NOMO-1 treated with DMSO at 0.1 percent for 48 hours (cell line): ENCODE results near the gene PPL.
"Not testable (repeated sequence)": the region's sequence is repeated elsewhere in the genome, so short reads cannot be mapped to it uniquely, and the experiment has no call there.

Experiments used
- DNase-seq: peaks from one replicate; lab custom pipeline; 2025; ENCODE audit not compliant: unreplicated experiment; lab: John Stamatoyannopoulos, UW

PPL gene

DNA sequence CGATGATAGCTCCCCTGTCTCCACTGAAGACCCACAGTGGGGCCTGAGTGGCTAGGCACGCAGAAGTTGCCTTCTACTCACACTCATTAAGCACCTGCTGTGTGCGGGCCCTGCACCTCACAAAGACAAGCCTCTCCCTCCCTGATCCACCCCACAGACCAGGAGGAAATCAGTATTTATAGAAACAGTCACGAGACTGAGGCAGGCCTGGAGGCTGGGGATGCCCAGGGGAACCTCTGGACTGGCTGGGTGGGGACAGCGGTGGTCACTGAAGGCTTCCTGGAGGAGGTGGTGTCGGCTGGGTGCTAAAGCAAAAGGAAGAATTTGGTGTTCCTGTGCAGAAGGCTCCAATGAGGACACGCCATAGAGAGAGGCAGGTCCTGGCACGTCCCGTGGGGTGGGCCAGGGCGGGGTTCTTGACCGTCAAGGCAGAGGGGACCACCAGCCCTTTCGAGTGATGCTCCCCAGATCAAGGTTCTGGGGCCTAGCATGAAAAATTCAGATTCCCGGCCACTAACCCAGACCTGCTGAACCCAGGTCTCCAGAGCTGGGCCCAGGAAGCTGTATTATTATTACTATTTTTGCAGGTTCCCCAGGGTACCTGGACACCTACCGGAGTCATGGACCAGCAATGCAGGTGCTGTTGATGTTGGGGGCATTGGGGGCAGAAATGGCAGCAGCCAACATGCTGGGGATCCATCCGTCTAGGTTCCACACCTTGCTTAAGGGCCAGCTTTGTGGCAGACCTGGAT is 23.0 kb downstream of the PPL start:
- DNase-seq, result no peak

DNA sequence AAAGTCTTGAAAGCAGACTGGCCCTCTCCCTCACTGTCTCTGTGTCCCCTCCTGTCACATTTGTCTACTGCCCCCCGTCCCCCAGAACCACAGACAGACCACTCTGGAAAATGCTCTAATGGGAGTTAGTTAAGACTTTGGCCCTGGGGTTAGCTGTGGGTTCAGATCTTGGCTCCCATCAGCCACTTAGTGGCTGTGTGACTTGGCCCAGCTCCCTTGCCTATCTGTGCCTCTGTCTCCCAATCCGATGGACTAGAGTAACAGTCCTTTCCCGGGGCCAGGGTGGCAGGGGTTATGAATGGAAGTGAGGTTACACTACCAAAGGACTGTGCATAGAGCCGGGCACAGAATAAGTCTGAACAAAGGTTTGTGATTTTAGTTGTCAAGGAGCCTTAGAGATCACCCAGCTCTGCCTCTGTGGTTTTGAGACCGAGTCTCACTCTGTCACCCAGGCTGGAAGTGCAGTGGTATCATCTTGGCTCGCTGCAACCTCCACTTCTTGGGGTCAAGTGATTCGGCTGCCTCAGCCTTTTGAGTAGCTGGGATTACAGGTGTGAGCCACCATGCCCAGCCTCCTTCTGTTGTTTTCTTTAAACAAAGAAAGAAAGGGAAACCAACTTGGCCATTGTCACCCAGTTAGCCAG is 23.7 kb downstream of the PPL start:
- DNase-seq, result no peak

DNA sequence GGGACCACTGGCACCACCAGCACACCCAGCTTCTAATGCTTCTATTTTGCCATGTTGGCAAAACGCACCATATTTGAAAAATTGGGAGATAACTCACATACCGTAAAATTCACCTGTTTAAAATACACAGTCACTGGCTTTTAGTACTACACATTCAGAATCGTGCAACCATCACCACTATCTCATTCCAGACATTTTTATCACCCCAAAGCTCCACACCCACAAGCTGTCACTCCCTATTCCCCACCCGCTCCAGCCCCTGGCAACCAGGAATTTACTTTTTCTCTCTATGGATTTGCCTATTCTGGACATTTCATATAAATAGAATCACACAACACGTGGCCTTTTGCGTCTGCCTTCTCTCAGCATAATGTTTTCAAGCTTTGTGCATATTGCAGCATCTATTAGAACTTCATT is 25.0 kb downstream of the PPL start:
- no peak for DNase-seq

DNA sequence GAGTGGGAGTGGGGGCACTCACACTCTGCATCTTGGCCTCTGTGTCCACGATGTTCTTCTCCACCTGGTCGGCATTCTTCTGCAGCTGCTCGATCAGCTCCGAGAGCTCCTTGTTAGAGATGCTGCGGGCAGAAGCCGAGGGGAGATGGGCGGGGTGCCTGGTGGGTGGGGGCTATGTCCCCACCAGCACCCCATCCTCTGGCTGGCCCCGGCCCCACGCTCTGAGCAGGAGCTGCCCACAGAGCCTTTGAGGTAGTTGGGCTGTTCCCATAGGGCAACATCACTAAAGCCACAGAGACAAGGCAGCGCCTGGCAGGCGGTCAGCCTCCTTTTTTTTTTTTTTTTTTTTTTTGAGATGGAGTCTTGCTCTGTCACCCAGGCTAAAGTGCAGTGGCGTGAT is 26.1 kb downstream of the PPL start:
- DNase-seq, result no peak

DNA sequence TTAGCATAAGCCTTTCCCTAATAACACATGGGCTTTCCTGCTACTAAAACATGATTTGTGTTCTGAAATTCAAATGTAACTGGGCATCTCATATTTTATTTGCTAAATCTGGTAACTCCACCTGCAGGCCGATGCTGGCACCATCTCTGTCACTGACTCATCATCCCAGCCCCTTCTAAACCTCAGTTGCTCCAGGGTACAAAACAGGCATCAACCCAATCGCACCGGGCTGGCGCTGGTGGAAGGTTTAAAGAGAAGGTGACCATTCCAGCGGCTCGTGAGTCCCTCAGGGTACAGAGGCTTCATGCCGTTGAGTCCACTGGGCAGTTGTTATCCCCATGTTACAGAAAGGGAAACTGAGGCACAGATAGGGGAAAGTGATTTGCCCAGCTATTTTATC is 27.1 kb downstream of the PPL start:
- DNase-seq, result no peak

DNA sequence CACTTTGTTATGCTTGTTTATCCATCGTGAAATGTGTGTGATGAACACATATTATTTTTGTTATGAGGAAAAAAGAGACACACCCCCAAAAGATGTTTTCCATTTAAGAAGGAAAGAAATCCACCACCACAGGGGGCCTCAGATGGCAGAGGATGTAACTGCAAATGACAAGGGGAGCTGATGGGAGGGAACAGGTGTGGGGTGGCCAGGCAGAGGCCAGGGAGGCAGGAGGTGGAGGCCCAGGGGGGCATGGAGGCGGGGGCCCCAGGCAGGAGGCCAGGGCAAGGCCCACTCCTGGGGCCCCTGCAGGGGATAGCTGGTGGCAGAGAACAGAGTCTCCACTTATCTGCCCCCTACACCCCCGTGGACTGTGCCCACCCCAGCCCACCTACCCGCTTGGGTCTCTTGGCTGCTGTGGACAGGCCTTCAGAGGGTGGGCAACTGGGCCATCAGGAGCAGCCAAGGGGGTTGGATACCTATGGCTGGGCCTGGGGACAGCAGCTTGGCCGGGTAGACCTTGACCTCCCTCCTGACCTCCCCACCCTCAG is 28.0 kb downstream of the PPL start:
- DNase-seq, result no peak

DNA sequence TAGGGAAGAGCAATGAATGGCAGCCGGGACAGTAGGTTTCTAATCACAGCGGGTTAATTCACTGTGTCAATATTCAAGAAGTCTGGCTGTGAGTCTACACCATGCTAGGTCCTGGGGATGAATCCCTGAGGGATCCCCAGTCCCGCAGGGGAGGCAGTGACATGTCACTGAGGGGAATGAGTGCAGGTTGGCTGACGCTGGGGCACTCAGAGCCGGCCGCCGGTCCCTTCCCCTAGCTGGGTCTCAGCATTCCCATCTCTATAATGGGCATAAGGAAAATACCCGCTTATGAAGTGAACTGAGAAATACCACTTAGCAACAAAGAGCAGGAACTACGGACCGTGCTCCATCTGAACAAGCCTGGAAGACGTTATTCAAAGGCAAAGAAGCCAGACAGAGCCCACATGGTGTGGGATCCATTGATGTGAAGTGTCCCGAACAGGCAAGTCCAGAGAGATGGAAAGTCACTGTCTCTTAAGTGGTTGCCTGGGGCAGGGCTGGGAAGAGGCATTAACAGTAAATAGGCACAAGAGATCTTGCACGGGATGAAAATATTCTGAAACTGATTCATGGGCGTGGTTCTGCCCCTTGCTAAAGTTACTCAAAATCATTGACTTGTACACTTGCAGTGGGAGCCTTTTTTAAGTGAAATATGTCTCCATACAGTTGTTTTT is 31.9 kb downstream of the PPL start:
- no peak for DNase-seq

DNA sequence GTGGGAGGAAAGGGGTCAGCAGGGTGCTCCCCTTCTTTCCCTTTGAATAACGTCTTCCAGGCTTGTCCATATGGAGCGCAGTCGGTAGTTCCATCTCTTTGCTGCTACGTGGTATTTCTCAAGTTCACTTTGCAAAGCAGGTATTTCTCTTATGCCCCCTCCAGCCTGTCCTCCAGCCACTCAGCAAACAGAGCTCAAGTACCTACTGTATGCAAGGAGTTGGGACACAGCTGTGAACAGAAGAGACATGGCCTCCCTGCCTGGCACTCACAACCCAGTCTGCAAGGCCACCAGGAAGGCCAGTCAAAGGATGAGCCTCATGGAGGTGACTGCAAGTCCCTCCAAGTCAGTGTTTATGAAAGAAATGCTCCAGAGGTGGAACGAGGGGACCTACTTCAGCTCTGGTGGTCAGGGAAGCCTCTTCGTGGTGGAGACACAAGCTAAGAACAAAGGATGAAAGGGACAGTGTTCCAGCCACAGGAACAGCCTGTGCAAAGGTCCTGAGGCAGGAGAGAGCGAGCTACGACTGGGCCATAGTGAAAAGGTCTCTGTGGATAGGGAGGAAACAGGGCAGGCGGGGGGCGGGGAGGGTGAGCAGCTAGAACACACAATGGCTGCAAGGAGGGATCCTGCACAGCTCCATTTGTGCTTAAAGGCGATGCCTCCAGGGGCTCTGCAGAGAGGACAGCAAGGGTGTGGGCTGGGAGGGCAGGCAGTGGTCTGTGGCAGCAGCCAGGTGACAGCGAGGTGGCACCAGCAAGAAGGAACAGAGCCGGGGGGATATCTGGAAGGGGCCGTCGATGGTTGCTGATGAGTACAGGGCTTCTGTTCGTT is 32.6 kb downstream of the PPL start:
- no peak for DNase-seq

DNA sequence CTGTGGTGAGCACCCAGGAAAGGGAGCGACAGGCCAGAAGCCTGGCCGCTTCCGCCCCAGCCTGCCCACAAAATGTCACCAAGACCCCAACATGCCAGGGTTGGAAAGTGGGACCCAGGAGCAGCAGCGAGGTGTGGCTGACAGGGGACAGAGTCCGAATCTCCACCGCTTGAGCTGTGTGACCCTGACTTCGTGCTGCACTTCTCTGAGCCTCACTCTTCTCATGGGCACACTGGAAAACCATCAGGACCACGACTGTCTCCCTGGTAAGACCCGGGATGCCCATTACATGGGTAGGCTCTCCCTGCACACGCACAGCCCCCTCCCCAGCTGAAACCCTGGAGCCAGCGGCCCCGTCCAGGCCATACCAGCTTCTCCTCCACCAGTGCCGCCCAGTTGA is 34.9 kb downstream of the PPL start:
- no peak for DNase-seq

DNA sequence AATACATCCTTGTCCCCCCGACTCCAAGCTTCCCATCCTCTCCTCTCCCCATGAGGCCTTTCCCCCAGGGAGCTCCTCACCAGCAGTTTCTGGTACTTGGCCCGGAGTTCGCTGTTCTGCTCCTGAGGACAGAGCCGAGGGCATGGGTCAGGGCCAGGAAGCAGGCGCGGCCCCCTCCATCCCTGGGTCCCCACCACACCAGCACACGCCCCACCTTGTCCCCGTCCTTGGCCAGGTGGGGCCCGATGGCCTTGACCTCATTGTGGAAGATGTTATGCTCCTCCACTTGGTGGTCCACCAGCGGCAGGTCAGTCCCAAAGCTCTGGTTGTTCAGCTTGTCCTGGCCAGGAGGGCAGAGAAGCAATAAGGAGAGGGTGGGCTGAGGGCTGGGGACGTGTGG is 36.2 kb downstream of the PPL start:
- DNase-seq, result no peak

DNA sequence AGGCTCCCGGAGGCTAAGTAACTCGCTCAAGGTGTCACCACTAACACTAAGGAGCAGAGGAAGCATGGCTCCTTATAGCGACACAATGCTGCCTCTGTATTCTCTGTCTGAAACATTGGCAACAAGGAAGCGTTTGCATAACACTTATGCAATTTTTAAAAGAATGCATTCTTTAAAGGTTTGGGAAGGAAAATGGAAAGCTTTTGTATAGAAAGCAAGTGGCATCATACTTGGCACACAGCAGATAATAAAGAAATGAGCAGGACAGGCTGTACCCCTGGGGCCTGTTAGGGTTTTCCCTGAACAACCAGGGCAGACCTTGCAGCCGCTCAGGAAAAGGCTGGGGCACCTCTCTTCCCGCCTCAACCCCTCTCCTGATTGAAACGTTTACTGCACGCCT is 36.9 kb downstream of the PPL start:
- DNase-seq, result no peak

DNA sequence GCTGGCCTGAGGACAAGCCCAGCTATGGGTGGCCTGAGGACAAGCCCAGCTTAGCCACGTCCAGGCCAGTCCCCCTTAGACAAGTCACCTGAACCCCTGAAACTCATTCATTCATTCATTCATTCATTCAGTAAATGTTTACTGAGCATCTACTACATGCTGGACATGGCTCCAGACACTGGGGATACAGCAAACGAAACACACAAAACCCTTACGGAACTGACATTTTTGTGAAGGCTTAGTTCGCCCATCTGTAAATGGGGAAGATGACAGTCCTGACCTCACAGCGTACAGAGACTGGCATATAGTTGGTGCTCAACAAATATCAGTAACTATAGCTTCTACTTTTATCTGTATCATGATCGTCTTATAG is 37.5 kb downstream of the PPL start:
- DNase-seq, result no peak

DNA sequence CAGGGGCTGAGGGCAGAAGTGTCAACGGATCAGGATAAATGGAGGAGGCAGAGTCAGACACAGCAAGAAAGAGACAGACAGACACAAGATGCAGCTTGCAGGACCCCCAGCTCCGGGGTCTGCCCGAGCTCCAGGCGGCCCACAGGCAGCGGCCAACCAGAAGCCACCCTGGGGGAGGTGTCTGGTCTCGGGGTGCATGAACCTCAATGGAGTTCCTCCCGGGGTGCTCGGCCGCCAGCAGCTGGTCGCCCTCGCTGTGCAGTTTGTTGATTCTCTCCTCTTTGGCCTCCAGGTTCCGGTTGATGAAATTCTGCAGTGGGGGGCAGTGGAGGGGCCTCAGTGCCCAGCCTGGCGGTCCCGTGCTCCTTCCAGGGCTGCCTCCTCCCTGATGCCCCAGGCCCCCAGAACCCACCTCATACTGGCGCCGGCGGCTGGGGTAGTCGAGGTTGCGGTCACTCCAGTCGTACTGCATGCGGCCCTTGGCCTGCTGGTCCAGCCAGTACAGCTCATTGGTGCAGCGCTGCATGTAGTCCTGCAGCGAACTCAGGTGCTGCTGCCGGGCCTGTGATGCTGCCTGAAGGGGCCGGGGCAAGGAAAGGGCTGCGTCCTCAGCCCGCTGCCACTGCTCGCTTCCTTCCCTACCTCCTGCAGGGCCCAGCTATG is 38.0 kb downstream of the PPL start:
- no peak for DNase-seq

DNA sequence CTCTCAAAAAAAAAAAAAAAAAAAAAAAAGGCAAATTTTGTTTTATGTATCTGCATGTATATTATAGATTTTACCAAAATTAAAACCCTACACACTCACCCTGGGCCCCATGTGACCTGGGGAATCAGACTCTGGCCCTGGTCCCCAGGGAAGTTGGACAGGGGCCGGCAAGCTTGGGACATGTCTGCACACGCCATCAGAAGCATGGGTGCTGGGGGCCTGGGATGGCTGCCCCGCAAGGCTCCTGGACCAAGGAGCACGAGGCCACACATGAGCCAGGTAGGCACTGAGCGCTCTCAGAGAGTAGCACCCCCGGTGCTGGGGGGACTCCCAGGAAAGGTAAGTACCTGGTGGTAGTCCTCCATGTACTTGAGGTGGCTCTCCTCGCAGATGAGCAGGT is 39.6 kb downstream of the PPL start:
- DNase-seq, result no peak

DNA sequence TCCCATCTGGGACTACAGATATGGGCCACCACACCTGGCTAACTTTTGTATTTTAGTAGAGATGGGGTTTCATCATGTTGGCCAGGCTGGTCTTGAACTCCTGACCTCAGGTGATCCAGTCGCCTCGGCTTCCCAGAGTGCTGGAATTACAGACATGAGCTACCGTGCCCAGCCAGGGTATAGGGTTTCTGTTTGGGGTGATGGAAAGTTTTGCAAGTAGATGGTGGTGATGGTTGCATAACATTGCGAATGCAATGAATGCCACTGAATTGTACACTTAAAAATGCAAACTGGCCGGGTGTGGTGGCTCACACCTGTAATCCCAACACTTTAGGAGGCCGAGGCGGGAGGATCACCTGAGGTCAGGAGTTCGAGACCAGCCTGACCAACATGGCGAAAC is 40.2 kb downstream of the PPL start:
- DNase-seq, result not testable (repeated sequence)

DNA sequence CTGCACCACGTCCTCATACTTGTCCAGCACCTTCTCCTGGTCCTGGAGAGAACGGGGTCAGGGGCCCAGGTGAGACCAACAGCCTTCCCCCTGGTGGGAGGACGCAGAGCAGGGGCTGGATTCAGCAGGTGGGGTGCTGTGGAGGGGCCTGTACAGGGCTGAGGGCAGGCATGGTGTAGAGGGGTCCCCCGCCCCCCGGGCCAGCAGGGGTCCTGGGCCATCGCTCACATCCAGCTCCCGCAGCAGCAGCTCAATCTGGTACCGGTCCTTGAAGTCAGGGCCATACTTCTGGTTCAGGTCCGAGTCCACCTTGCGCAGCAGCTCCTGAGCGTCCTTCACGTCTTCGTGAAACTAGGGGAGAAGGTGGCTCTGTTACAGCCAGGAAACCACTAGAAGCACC is 41.6 kb downstream of the PPL start:
- no peak for DNase-seq

DNA sequence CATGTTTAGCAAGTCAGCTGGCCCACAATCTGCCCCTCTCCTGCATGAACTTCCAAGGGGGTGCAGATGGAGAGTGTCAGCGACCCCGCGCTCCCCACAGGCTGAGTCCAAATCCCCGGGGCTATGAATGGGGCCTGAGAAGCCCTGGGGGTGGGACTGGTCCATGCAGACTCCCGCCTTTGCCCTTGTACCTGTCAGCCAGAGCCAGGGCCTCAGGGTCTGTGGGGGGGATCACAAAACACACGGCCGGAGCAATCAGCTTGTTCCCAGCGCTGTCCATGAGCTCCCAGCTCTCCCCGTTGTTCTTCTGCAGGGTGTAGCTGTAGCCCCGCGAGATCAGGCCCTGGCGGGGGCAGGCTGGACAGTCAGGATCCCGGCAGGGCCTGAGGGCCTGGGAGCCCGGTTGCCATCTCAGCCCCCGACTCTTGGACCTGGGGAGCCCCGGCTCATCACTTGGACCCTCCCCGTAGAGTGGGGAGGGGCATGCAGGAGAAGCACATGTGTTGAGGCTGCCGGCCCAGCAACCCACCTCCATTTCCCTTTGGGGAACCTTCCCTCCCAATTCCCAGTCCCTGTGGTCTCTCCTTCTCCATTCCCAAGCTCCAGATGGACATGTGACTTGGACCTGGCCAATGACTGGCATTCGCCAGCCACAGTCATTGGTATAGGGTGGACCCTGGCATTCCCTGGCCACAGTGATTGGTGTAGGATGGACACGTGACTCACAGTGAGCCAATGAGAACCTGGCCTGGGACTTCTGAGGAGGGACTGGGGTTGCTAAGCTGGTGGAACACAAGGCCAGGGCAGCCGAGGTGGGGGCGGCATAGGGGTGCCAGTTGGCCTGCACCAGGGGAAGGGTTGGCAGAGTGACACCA is 42.4 kb downstream of the PPL start:
- no peak for DNase-seq

DNA sequence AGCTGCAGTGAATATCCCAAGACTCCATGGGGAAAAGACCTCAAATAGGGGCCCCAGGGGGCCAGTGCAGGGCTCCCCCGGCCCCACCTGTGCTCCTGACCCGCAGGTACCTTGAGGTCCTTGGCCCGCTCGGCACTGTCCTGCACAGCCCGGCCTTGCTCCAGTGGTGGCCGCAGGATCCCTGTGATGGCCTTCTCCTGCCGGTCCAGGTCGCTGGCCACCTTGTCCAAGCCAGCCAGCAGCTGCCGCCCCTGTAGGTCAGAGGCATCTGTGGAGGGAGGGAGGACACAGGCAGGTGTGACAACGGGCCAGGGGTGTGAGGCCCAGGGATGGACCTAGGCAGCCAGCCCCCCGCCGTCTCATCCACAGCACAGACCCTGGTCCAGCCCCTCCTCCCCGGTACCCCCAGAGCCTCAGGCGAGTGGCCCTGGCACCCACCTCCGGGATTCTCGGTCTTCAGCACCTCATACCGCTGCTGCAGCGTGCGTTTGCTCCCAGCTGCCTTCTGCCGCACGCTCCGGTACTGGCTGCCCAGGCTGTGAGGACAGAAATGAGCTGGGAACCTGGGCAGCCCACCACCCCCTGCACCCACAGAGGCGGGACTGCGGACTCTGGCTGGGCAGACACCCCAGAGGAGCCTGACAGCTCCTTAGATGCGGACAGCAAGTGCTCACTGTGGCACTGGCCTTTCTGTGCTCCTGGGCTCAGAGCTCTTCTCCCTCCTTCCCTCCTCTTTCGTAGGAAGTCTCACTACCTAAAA is 43.7 kb downstream of the PPL start:
- DNase-seq, result no peak
